ENCODE measurements around the gene RASAL2. TPM values are rescaled to one million over a fixed set of nuclear protein-coding genes. Genes with fewer than 3 reads are reported as not detected.

RASAL2 gene
- total and polyA plus RNA-seq, 9 of the 15 experiments (the other 6 are each of a cell fraction or from before 2014, with no cell fraction given): 0.13 to 1.0 (median 0.62) TPM

DNA sequence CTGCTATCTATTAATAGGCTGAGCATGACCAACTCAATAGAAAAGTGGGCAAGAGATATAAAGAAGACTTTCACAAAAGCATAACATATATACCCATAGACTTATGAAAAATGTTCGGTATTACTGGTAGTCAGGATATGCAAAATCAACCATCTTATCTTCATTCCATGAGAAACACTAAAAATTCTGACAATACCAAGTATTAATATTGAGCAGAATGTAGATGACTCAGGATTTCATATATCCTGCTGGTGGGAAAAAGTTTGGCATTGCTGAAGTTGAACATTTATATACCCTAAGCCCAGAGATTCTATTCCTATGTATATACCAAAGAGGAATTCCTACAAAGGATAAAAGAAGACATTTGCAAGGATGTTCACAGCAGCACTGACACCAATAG is 264.6 kb downstream of the RASAL2 start:
- TF ChIP-seq DIDO1 (tag; IDR thresholded peaks at IDR 0.05; ENCODE audit: low read depth) (no peak), RAD21 (CRISPR knock-in tag; conservative IDR thresholded peaks at IDR 0.05 in 1 of 2, IDR thresholded peaks at IDR 0.05 in 1 of 2) (no peak), MAFG (tag; conservative IDR thresholded peaks at IDR 0.05) (no peak), GATA2 (CRISPR knock-in tag; IDR thresholded peaks at IDR 0.05) (no peak), TBL1XR1 (IDR thresholded peaks at IDR 0.05; ENCODE audit: low read length in 2 of 2) (no peak), ZNF212 (CRISPR knock-in tag; IDR thresholded peaks at IDR 0.05) (no peak), POLR2H (tag; IDR thresholded peaks at IDR 0.05; ENCODE audit: low read depth) (no peak), RBM17 (IDR thresholded peaks at IDR 0.05; ENCODE audit: borderline replicate concordance, low read depth, low read length) (no peak)
- no peaks in the 10 kb centered on the region for H4K20me1 ChIP-seq (replicated peaks; ENCODE audit: control insufficient read depth, insufficient read depth, low read length)
- BruUV-seq (replicated peaks): no TSS peak
- no peak overlapping the region for H3K9ac ChIP-seq (ENCODE audit: insufficient read depth in 1 of 2, low read depth in 2 of 2, low read length in 2 of 2)
- no peaks in the 10 kb centered on the region for H3K9me3 ChIP-seq (replicated peaks; ENCODE audit: control insufficient read depth, insufficient read depth, low read depth, low read length)
- in situ Hi-C loops (cut with MboI) (no loop called here), intact Hi-C loops (cut with micrococcal nuclease) (no loop called here)
- H3K4me2 ChIP-seq (ENCODE audit: insufficient read depth, low read length): no peak overlapping the region
- 0% methylated on average over 1 of the region's 1 CpG for WGBS (ENCODE audit: insufficient coverage, low coverage, missing lambda C conversion rate)
- no peak for FAIRE-seq
- CTCF ChIA-PET (ENCODE audit: low intra/inter-chr PET ratio): interaction anchor here (0.6 kb wide), 1 partner anchor 645 kb away, joined by 3 read pairs; no protein-coding TSS in a partner anchor
- H3K79me2 ChIP-seq (ENCODE audit: control insufficient read depth, insufficient read depth, low read length): no peaks in the 10 kb centered on the region
- H3K36me3 ChIP-seq (ENCODE audit: control insufficient read depth, insufficient read depth, low read length): no peaks in the 10 kb centered on the region
- no peak overlapping the region for H3K4me3 ChIP-seq
- H3K27me3 ChIP-seq (ENCODE audit: control insufficient read depth in 2 of 2, insufficient read depth in 2 of 2, low read length in 2 of 2): no peaks in the 10 kb centered on the region
- no peak for DNase-seq (ENCODE audit: extremely low read depth in 1 of 4, low spot score in 3 of 4)
- POLR2A ChIA-PET: no interaction called here
- no peak for ATAC-seq
- H3K27ac ChIP-seq (ENCODE audit: extremely low read depth, low read depth, low read length): no peak overlapping the region
- no peaks in the 10 kb centered on the region for H3K9me1 ChIP-seq (ENCODE audit: control insufficient read depth, insufficient read depth, low read length)
- no peak overlapping the region for H2AFZ ChIP-seq (ENCODE audit: low read depth, low read length)
- no peaks in the 10 kb centered on the region for H3K4me1 ChIP-seq (replicated peaks in 1 of 2; ENCODE audit: control insufficient read depth in 2 of 2, insufficient read depth in 2 of 2, low read length in 2 of 2)

All from K562 (cell line).